CD14-positive monocyte (primary cell): ENCODE measurements around the gene GNAZ. TPM values are rescaled to one million over a fixed set of nuclear protein-coding genes. Genes with fewer than 3 reads are reported as not detected.

Experiments
- DNase-seq, 3 donors: peaks; one replicate each; pipeline ENCODE4 v3.0.0-alpha.2; 2011 to 2022
- H2AFZ ChIP-seq: 2 replicates; pipeline ENCODE4 v1.6.0; 2012; ENCODE audit warnings: mild to moderate bottlenecking, low read depth, low read length, inconsistent platforms; ENCODE audit not compliant: insufficient read depth, poor library complexity, severe bottlenecking
- H3K27ac ChIP-seq, 2 donors: 1 replicate in 1 of 2; 2 replicates in 1 of 2; pipeline ENCODE4 v1.5.1; 2012 to 2013; ENCODE audit warnings: low read length in 2 of 2, control low read depth in 1 of 2, inconsistent platforms in 1 of 2, low read depth in 1 of 2, mild to moderate bottlenecking in 1 of 2
- H3K27me3 ChIP-seq, 2 donors: one replicate each; pipeline versions ENCODE4 v1.6.0 to v1.6.1; 2011 to 2013; ENCODE audit warnings: low read length in 2 of 2; ENCODE audit not compliant: control insufficient read depth in 2 of 2, insufficient read depth in 2 of 2
- H3K36me3 ChIP-seq, 2 donors: replicated peaks in 1 of 2; 1 replicate in 1 of 2; 2 replicates in 1 of 2; pipeline versions ENCODE4 v1.5.1 to v1.6.1; 2012 to 2013; ENCODE audit warnings: low read length in 2 of 2, control low read depth in 1 of 2, inconsistent platforms in 1 of 2, mild to moderate bottlenecking in 1 of 2; ENCODE audit not compliant: insufficient read depth in 2 of 2, control insufficient read depth in 1 of 2
- H3K4me1 ChIP-seq, 2 donors: 1 replicate in 1 of 2; 2 replicates in 1 of 2; pipeline versions ENCODE4 v1.5.1 to v1.6.1; 2012 to 2013; ENCODE audit warnings: low read length in 2 of 2, control low read depth in 1 of 2, inconsistent platforms in 1 of 2, mild to moderate bottlenecking in 1 of 2, moderate library complexity in 1 of 2; ENCODE audit not compliant: insufficient read depth in 2 of 2, control insufficient read depth in 1 of 2
- H3K4me2 ChIP-seq: replicated peaks from 2 replicates; pipeline ENCODE3; 2012; ENCODE audit warnings: low read length, moderate library complexity, mild to moderate bottlenecking; ENCODE audit not compliant: poor library complexity, severe bottlenecking; ENCODE audit errors: extremely low read depth
- H3K4me3 ChIP-seq, 3 experiments: fragments of 200-600 bp in 1 of 3; sonication (generic) in 1 of 3; replicated peaks in 1 of 3; 1 replicate in 2 of 3; 2 replicates in 1 of 3; pipeline ENCODE4 v1.5.1; 2011 to 2013; ENCODE audit warnings: low read length in 3 of 3, mild to moderate bottlenecking in 3 of 3, control low read depth in 2 of 3, low read depth in 2 of 3, inconsistent platforms in 1 of 3, moderate library complexity in 1 of 3
- H3K79me2 ChIP-seq: 2 replicates; pipeline ENCODE4 v1.6.0; 2012; ENCODE audit warnings: mild to moderate bottlenecking, control low read depth, inconsistent platforms, low read length, moderate library complexity; ENCODE audit not compliant: insufficient read depth
- H3K9ac ChIP-seq: 2 replicates; pipeline ENCODE4 v1.6.0; 2017; ENCODE audit warnings: low read length, mild to moderate bottlenecking; ENCODE audit not compliant: insufficient read depth, poor library complexity, severe bottlenecking
- H3K9me3 ChIP-seq, 2 donors: replicated peaks in 1 of 2; 1 replicate in 1 of 2; 2 replicates in 1 of 2; pipeline versions ENCODE4 v1.5.1 to v1.6.1; 2012 to 2013; ENCODE audit warnings: low read length in 2 of 2, control low read depth in 1 of 2; ENCODE audit not compliant: control insufficient read depth in 1 of 2, insufficient read depth in 1 of 2
- H4K20me1 ChIP-seq: 2 replicates; pipeline ENCODE4 v1.6.0; 2012; ENCODE audit warnings: mild to moderate bottlenecking, low read length, control low read depth, moderate library complexity; ENCODE audit not compliant: insufficient read depth
- H3K27ac Mint-ChIP-seq, 7 donors: one replicate each; pipeline ENCODE4 v1.8.0; 2020; ENCODE audit warnings: mild to moderate bottlenecking in 7 of 7, mixed read lengths in 7 of 7, moderate library complexity in 6 of 7, inconsistent platforms in 2 of 7
- H3K27me3 Mint-ChIP-seq, 3 donors: one replicate each; pipeline ENCODE4 v1.8.0; 2021 to 2022; ENCODE audit warnings: low read depth in 3 of 3, mild to moderate bottlenecking in 3 of 3, mixed read lengths in 3 of 3, moderate library complexity in 3 of 3, inconsistent platforms in 1 of 3
- H3K36me3 Mint-ChIP-seq, 2 donors: one replicate each; pipeline ENCODE4 v1.8.0; 2020; ENCODE audit warnings: mixed read lengths in 2 of 2, inconsistent platforms in 1 of 2, mild to moderate bottlenecking in 1 of 2
- H3K4me1 Mint-ChIP-seq: one replicate; pipeline ENCODE4 v1.8.0; 2020; ENCODE audit warnings: mild to moderate bottlenecking, mixed read lengths
- H3K4me3 Mint-ChIP-seq, 2 donors: one replicate each; pipeline ENCODE4 v1.8.0; 2020; ENCODE audit warnings: mild to moderate bottlenecking in 2 of 2, mixed read lengths in 2 of 2, moderate library complexity in 1 of 2
- H3K9me3 Mint-ChIP-seq, 7 donors: one replicate each; pipeline ENCODE4 v1.8.0; 2020 to 2022; ENCODE audit warnings: mixed read lengths in 7 of 7, mild to moderate bottlenecking in 6 of 7, moderate library complexity in 6 of 7, inconsistent platforms in 2 of 7
- WGBS: methylation state at CpG from one replicate; pipeline ENCODE4 v1.1.5; 2013; ENCODE audit warnings: missing lambda C conversion rate; ENCODE audit not compliant: insufficient coverage; 5-methylcytosine and 5-hydroxymethylcytosine counted together
- intact Hi-C, 2 donors: fragments of 100-400 bp; cut with micrococcal nuclease; formaldehyde crosslinking; loops; one replicate each; pipeline versions ENCODE4 v1.15.0 to v1.15.1; 2023
- polyA plus RNA-seq, 3 donors: library from polyadenylated mRNA; depleted of rRNA in 1 of 3; unstranded in 2 of 3; stranded (reverse) in 1 of 3; fragments of 300-500 nt in 2 of 3; fragments of >200 nt in 1 of 3; fragmentation: Illumina TruSeq in 2 of 3; gene quantifications; 1 replicate in 2 of 3; 2 replicates in 1 of 3; pipeline ENCODE4 v1.2.3, GENCODE V29; 2012 to 2021
- TF ChIP-seq, protein P1 (sequence below): fragments of 200-600 bp; IDR thresholded peaks from one replicate; pipeline ENCODE4 v1.8.0; 2022; ENCODE audit warnings: antibody characterized with exemption, mild to moderate bottlenecking

The GNAZ gene
- polyA plus RNA-seq, 3 donors, result 0.04 to 0.05 TPM; not detected in 1

DNA sequence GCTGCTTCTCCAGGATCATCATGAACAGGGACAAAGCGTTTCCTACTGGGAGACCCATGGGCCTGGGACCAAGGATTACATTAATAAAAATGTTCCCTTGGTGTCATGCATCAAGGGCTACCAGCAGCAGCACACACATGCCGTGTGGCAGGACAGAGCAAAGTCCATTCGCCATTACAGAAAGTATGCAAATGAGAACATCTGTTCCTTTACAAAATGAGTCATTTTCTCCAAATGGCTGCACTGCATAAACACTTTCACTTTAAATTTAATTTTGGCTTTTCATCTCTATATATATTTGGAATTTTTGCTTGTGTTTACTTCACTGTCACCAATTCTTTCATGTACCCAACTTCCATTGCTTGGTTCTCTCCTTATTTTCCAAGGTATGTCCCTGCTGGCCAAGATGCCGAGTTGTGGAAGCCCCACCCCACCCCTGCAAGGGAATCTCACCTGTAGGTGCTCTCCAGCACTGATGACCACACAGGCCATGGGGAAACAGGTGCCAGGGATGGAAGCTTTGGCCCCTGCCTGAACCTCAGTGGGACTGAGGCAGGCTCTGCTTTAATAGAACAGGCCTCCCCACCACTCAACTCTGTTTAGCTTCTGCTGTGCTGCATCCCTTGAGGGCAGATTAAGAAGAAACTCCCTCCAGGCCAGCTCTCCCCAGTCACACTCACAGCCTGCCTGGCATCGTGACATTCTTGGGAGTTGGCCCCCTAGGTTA is 15.6 kb upstream of the GNAZ start:
- Mint-ChIP-seq H3K4me3 (no peak overlapping the region), H3K27me3 (peaks cover 6 to 17% (median 13%) of the 10 kb centered on the region in 3 donors), H3K27ac (no peak overlapping the region), H3K36me3 (no peaks in the 10 kb centered on the region), H3K9me3 (peaks cover 3 to 14% (median 9%) of the 10 kb centered on the region in 7 donors), H3K4me1 (no peaks in the 10 kb centered on the region)
- DNase-seq, result no peak
- Histone ChIP-seq H3K27ac (no peak overlapping the region), H3K4me2 (no peak overlapping the region), H3K9ac (no peak overlapping the region), H3K9me3 (peaks cover 0 to 5% of the 10 kb centered on the region in 2 donors), H2AFZ (no peak overlapping the region), H3K4me1 (no peaks in the 10 kb centered on the region), H4K20me1 (no peaks in the 10 kb centered on the region), H3K79me2 (no peaks in the 10 kb centered on the region), H3K27me3 (no peaks in the 10 kb centered on the region), H3K4me3 (no peak overlapping the region), H3K36me3 (no peaks in the 10 kb centered on the region)
- intact Hi-C loops, result no loop called here
- WGBS, result 100% methylated on average over 3 of the region's 5 CpGs
- TF ChIP-seq, protein P1, sequence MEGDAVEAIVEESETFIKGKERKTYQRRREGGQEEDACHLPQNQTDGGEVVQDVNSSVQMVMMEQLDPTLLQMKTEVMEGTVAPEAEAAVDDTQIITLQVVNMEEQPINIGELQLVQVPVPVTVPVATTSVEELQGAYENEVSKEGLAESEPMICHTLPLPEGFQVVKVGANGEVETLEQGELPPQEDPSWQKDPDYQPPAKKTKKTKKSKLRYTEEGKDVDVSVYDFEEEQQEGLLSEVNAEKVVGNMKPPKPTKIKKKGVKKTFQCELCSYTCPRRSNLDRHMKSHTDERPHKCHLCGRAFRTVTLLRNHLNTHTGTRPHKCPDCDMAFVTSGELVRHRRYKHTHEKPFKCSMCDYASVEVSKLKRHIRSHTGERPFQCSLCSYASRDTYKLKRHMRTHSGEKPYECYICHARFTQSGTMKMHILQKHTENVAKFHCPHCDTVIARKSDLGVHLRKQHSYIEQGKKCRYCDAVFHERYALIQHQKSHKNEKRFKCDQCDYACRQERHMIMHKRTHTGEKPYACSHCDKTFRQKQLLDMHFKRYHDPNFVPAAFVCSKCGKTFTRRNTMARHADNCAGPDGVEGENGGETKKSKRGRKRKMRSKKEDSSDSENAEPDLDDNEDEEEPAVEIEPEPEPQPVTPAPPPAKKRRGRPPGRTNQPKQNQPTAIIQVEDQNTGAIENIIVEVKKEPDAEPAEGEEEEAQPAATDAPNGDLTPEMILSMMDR, result no peak

DNA sequence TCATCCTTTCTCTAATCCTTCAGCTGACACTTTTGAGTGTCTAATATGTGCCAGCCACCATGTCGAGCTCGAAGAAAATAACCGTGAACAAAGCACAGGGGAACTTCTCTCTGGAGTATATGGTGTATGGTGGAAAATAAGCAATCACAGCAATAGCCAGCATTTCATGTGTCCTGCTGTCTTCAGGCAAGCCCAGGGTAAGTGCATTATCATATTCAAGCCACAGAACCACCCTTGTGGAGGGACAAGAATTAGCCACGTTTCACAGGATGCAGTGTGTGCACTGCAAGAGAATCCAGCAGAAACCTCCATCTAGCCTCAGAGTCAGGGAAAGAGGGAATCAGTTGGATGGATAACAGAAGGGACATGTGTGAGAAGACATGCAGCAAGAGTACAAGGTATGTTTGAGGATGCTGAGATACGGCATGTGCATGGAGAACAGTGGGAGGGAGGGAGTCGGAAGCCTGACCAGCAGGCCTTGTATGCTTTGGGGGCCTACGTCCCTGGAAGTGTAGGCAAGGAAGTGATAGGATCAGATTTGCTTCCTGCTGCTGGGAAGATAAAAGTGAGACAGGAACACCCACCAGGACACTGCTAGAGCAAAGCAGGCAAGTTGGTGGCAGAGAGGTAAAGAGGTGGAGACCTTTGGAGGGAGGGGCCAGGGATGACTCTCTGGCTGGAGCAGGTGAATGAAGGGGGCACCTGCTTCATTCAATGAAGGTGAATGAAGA is 14.7 kb upstream of the GNAZ start:
- DNase-seq, result no peak
- peak overlapping the region in 1 of 7 donors; percentile 43 for H3K27ac Mint-ChIP-seq
- H2AFZ ChIP-seq, result no peak overlapping the region
- H3K4me3 ChIP-seq, result no peak overlapping the region
- no peaks in the 10 kb centered on the region for H3K4me1 Mint-ChIP-seq
- H3K27ac ChIP-seq, result no peak overlapping the region
- 78% methylated on average over 3 of the region's 7 CpGs for whole genome bisulfite sequencing
- H3K9me3 ChIP-seq, result peaks cover 0 to 5% of the 10 kb centered on the region in 2 donors
- no peaks in the 10 kb centered on the region for H4K20me1 ChIP-seq
- peaks cover 3 to 14% (median 9%) of the 10 kb centered on the region in 7 donors for H3K9me3 Mint-ChIP-seq
- H3K4me2 ChIP-seq, result no peak overlapping the region
- TF ChIP-seq, protein P1, result no peak
- intact Hi-C loops, result no loop called here
- no peaks in the 10 kb centered on the region for H3K79me2 ChIP-seq
- no peaks in the 10 kb centered on the region for H3K4me1 ChIP-seq
- H3K27me3 ChIP-seq, result no peaks in the 10 kb centered on the region
- no peak overlapping the region for H3K9ac ChIP-seq
- H3K36me3 Mint-ChIP-seq, result no peaks in the 10 kb centered on the region
- peaks cover 6 to 17% (median 13%) of the 10 kb centered on the region in 3 donors for H3K27me3 Mint-ChIP-seq
- no peaks in the 10 kb centered on the region for H3K36me3 ChIP-seq
- no peak overlapping the region for H3K4me3 Mint-ChIP-seq
